Left lung (tissue), 10 donors: Measurements from ENCODE around the gene KIF16B. TPM values are rescaled to one million over a fixed set of nuclear protein-coding genes. Genes with fewer than 3 reads are reported as not detected.

ENCODE experiments used
- ATAC-seq: fragments of 200-7000 bp; cut with Tn5 transposase; one replicate; pipeline ENCODE4 v1.9.1; 2020; ENCODE audit warnings: moderate library complexity
- DNase-seq, 4 donors: peaks; one replicate each; pipeline ENCODE4 v3.0.0-alpha.2; 2013 to 2020
- H3K27ac ChIP-seq, 2 donors: fragments of 200-600 bp; sonication (generic) in 1 of 2; one replicate each; pipeline versions ENCODE4 v1.5.0 to v1.8.0; 2020 to 2021
- H3K27me3 ChIP-seq, 2 donors: fragments of 200-600 bp; sonication (generic) in 1 of 2; one replicate each; pipeline versions ENCODE4 v1.5.0 to v1.8.0; 2020 to 2021
- H3K36me3 ChIP-seq, 2 donors: fragments of 200-600 bp; sonication (generic) in 1 of 2; one replicate each; pipeline versions ENCODE4 v1.5.0 to v1.8.0; 2020 to 2021
- H3K4me1 ChIP-seq, 2 donors: fragments of 200-600 bp; one replicate each; pipeline ENCODE4 v1.8.0; 2021
- H3K4me3 ChIP-seq, 2 donors: fragments of 200-600 bp; sonication (generic) in 1 of 2; one replicate each; pipeline versions ENCODE4 v1.5.0 to v1.8.0; 2020 to 2021; ENCODE audit warnings: mild to moderate bottlenecking in 1 of 2
- H3K9me3 ChIP-seq, 2 donors: fragments of 200-600 bp; sonication (generic) in 1 of 2; one replicate each; pipeline versions ENCODE4 v1.5.0 to v1.8.0; 2020 to 2021
- intact Hi-C, 2 donors: fragments of 100-400 bp; cut with DNase I; formaldehyde crosslinking; loops; one replicate each; pipeline versions ENCODE4 v1.11.2 to v1.14.2; 2022
- polyA plus RNA-seq, 6 donors: library from polyadenylated mRNA; unstranded; fragments of 120-200 nt; gene quantifications; one replicate each; pipeline ENCODE4 v1.2.1, GENCODE V29; 2013; ENCODE audit not compliant: insufficient read length in 6 of 6
- total RNA-seq, 2 donors: library from RNA; stranded (reverse); fragmentation: NEBNext Ultra II Directional; extraction: Animal tissue kit (Norgen Biotek cat#: 25700); gene quantifications; one replicate each; pipeline ENCODE4 v1.2.1, GENCODE V29; 2021
- TF ChIP-seq, protein P1 (sequence below), 2 donors: fragments of 200-600 bp; sonication (generic) in 1 of 2; IDR thresholded peaks; one replicate each; pipeline versions ENCODE4 v1.5.0 to v1.8.0; 2021; ENCODE audit warnings: antibody characterized with exemption in 2 of 2
- donor health status: DM: no; HTN: yes; CAD: no.
- donor health status: DM: no; HTN: no; CAD: no.

KIF16B gene
- total and polyA plus RNA-seq, 8 donors, result 9.1 to 23.8 (median 12.8) TPM

- TF ChIP-seq, protein P1, sequence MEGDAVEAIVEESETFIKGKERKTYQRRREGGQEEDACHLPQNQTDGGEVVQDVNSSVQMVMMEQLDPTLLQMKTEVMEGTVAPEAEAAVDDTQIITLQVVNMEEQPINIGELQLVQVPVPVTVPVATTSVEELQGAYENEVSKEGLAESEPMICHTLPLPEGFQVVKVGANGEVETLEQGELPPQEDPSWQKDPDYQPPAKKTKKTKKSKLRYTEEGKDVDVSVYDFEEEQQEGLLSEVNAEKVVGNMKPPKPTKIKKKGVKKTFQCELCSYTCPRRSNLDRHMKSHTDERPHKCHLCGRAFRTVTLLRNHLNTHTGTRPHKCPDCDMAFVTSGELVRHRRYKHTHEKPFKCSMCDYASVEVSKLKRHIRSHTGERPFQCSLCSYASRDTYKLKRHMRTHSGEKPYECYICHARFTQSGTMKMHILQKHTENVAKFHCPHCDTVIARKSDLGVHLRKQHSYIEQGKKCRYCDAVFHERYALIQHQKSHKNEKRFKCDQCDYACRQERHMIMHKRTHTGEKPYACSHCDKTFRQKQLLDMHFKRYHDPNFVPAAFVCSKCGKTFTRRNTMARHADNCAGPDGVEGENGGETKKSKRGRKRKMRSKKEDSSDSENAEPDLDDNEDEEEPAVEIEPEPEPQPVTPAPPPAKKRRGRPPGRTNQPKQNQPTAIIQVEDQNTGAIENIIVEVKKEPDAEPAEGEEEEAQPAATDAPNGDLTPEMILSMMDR (IDR thresholded peaks at IDR 0.05), result no peak
- Histone ChIP-seq H3K27me3 (no peaks in the 10 kb centered on the region), H3K9me3 (no peaks in the 10 kb centered on the region), H3K4me1 (no peaks in the 10 kb centered on the region), H3K4me3 (no peak overlapping the region), H3K36me3 (peaks cover 0 to 7% of the 10 kb centered on the region in 2 donors), H3K27ac (no peak overlapping the region)
- intact Hi-C loops, result no loop called here
- DNase-seq (no peak), ATAC-seq (no peak)
Observed at GRCh38 chr20:16346956-16347355, 226.3 kb downstream of the KIF16B start.

GRCh38 chr20:16337707-16338106 is 235.5 kb downstream of the KIF16B start:
- Histone ChIP-seq H3K36me3 (peaks cover 0 to 27% of the 10 kb centered on the region in 2 donors), H3K9me3 (peaks cover 0 to 18% of the 10 kb centered on the region in 2 donors), H3K4me3 (no peak overlapping the region), H3K27me3 (no peaks in the 10 kb centered on the region), H3K27ac (no peak overlapping the region), H3K4me1 (no peaks in the 10 kb centered on the region)
- TF ChIP-seq, protein P1 (IDR thresholded peaks at IDR 0.05), result no peak
- DNase-seq, result no peak
- intact Hi-C loops, result no loop called here
- no peak for ATAC-seq

GRCh38 chr20:16327606-16328005 is 245.6 kb downstream of the KIF16B start:
- DNase-seq (no peak), ATAC-seq (no peak)
- Histone ChIP-seq H3K36me3 (peaks cover 0 to under 1% of the 10 kb centered on the region in 2 donors), H3K27ac (no peak overlapping the region), H3K27me3 (no peaks in the 10 kb centered on the region), H3K4me1 (no peaks in the 10 kb centered on the region), H3K9me3 (peaks cover 0 to 12% of the 10 kb centered on the region in 2 donors), H3K4me3 (no peak overlapping the region)
- intact Hi-C loops, result no loop called here
- TF ChIP-seq, protein P1 (IDR thresholded peaks at IDR 0.05), result no peak

- H3K4me3 ChIP-seq, result no peak overlapping the region
- no peaks in the 10 kb centered on the region for H3K4me1 ChIP-seq
- TF ChIP-seq, protein P1 (IDR thresholded peaks at IDR 0.05), result no peak
- H3K9me3 ChIP-seq, result peaks cover 0 to 10% of the 10 kb centered on the region in 2 donors
- no peaks in the 10 kb centered on the region for H3K36me3 ChIP-seq
- intact Hi-C loops, result no loop called here
- no peak overlapping the region for H3K27ac ChIP-seq
- no peak for DNase-seq
- no peaks in the 10 kb centered on the region for H3K27me3 ChIP-seq
- ATAC-seq, result no peak
Observed at GRCh38 chr20:16321291-16321690, 252.0 kb downstream of the KIF16B start.

DNA sequence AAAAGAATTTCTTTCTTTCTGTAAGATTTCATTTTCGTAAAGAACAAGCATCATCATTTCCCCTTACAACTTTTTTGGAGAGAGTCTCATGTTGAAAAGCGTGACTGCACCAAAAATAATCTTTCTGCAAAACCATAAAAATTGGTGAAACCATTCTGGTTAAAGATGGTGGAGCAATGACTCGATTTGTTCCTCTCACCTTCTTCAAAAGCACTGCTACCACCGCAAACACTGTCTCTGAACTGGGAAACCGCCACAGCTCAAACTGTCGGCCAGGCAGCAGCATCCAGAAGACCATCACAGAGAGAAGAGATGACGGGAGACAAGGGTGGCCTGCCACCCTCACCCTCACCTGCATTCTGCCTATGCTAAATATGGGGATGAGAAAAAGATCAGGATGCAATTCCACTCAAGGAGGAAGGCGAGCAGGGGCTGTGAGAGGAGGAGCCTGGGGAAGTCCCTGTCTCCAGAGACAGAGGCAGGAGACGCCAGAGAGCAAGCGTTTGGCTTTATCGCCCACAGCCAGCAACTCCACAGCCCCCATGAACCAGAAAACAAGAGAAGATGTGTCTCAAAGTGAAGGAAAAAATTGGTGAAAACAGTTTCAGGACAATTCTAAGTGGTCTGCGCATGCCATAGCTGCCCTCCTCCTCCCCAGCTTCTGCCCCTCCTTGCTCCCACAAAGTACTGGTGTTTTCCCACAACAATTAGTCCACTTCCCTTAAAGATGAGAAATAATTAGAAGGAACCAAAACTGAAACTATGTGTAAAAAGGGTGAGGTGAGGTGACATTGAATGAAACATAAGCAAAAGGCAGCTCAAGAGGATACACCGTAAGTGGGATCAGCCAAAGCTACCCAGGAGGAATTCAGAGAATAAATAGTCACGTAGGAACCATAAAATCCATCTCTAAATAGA is 255.5 kb downstream of the KIF16B start:
- no peaks in the 10 kb centered on the region for H3K36me3 ChIP-seq
- intact Hi-C loops, result no loop called here
- ATAC-seq (no peak), DNase-seq (no peak)
- peak overlapping the region in 1 of 2 donors; percentile 7 for H3K27ac ChIP-seq
- no peaks in the 10 kb centered on the region for H3K4me1 ChIP-seq
- TF ChIP-seq, protein P1 (IDR thresholded peaks at IDR 0.05), result no peak
- no peak overlapping the region for H3K4me3 ChIP-seq
- no peaks in the 10 kb centered on the region for H3K27me3 ChIP-seq
- no peaks in the 10 kb centered on the region for H3K9me3 ChIP-seq
